Right ventricle myocardium inferior (tissue), 1 donor: ENCODE data around the gene NCDN. TPM values are rescaled to one million over a fixed set of nuclear protein-coding genes. Genes with fewer than 3 reads are reported as not detected.
A peak's percentile ranks its signal among the peaks of the same experiment; 100 is the strongest.

ENCODE experiments used
- ATAC-seq: fragments of 200-7000 bp; cut with Tn5 transposase; one replicate; pipeline ENCODE4 v1.9.1; 2020; ENCODE audit warnings: mild to moderate bottlenecking, moderate library complexity
- DNase-seq: peaks from one replicate; pipeline ENCODE4 v3.0.0; 2021; ENCODE audit errors: missing footprints
- intact Hi-C: fragments of 100-400 bp; cut with DNase I; formaldehyde crosslinking; loops from one replicate; pipeline ENCODE4 v1.11.0; 2022
- long read RNA-seq: library from polyadenylated mRNA; unstranded; transcript quantifications from one replicate; pipeline ENCODE4 v2.0.0, GENCODE V29; 2021
- total RNA-seq: library from RNA; stranded (reverse); fragmentation: NEBNext Ultra II Directional; extraction: Animal tissue kit (Norgen Biotek cat#: 25700); gene quantifications from one replicate; pipeline ENCODE4 v1.2.1, GENCODE V29; 2021
- donor health status: DM: no; HTN: yes; CAD: no; lungs with severe emphysema.

Gene NCDN, protein sequence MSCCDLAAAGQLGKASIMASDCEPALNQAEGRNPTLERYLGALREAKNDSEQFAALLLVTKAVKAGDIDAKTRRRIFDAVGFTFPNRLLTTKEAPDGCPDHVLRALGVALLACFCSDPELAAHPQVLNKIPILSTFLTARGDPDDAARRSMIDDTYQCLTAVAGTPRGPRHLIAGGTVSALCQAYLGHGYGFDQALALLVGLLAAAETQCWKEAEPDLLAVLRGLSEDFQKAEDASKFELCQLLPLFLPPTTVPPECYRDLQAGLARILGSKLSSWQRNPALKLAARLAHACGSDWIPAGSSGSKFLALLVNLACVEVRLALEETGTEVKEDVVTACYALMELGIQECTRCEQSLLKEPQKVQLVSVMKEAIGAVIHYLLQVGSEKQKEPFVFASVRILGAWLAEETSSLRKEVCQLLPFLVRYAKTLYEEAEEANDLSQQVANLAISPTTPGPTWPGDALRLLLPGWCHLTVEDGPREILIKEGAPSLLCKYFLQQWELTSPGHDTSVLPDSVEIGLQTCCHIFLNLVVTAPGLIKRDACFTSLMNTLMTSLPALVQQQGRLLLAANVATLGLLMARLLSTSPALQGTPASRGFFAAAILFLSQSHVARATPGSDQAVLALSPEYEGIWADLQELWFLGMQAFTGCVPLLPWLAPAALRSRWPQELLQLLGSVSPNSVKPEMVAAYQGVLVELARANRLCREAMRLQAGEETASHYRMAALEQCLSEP
- total RNA-seq: 22.8 TPM
- long read RNA-seq, partial matches to known transcripts: 9 of 22 reads
- long read RNA-seq, other reads (novel, unspliced or antisense): 9 of 22 reads

DNA sequence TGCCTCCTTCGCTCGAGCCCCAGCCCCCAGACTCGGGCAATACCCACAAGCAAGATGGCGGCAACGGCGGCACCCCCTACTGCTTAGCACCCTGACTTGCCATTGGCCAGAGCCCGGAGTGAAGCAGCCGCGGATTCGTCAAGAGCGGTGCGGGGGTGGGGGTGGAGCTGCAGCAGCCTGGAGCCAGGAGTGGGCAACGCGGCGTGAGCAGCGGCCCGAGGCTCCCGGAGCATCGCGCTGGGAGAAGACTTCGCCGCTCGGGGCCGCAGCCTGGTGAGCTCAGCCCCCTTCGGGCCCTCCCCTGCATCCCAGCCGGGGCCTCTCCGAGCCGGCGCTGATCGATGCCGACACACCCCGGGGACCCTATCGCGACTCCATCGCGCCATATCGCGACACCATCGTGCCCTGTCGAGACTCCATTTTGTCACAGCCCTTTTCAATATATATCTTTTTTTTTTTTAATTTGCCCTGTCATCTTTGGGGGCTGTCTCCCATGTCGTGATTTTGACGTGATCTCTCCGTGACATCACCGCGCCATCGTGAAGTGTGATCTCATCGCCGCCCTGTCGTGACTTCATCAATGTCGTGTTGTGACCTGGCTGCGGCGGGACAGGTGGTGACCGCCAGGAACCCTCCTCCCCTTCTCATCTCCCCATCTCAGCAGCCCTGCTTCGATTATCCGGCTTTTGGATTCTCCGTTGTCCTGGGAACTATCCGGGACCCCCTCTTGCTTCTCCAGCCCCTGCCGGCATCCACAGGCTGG is at the start of gene NCDN:
Gene NCDN (plus strand): TSS at position 189 of the 763 bp plus-strand sequence. CDS start 392 bp downstream, at position 581.
- peak; percentile 96 for ATAC-seq
- intact Hi-C loops: loop anchor here (10.0 kb wide), 1 partner anchor 363 kb away; the partner anchor contains the start of gene SFPQ
- DNase-seq: peak; percentile 98

DNA sequence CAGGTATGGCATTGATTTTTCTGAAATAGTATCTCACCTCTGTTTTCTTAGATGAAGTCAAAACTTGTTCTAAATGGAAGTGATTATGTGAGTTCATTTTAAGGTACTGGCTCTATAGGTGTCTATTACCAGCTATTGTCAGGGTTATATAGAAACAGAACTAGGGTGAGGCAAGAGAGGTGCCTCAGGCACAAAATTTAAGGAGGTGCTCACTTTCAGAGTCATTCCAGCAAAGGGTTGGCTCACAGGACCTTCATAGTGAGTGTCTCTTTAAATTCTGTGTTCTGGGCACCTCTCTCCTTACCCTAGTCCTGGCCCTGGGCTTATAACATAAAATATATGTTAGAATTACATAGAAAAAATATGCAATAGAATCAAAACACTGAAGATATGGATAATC is 49.7 kb upstream of the NCDN start:
- intact Hi-C loops: no loop called here
- ATAC-seq (no peak), DNase-seq (no peak)

DNA sequence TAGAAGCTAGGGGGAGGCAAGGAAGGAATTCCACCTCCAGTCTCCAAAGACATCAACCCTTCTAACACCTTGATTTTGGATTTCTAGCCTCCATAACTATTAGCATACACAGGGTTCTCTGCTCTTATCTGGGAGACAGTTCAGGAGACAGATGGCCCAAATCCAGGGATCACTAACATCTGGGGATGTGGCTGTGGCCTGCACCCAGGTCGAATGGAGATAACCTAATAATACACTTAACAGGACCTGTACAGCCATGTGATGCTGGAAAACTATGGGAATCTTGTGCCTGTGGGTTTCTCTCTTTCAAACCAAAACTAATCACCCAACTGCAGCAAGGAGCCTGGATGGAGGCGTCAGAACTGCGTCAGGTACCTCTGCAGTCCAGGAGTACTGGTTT is 48.0 kb upstream of the NCDN start:
- no peak for DNase-seq
- intact Hi-C loops: no loop called here
- ATAC-seq: peak; percentile 16

DNA sequence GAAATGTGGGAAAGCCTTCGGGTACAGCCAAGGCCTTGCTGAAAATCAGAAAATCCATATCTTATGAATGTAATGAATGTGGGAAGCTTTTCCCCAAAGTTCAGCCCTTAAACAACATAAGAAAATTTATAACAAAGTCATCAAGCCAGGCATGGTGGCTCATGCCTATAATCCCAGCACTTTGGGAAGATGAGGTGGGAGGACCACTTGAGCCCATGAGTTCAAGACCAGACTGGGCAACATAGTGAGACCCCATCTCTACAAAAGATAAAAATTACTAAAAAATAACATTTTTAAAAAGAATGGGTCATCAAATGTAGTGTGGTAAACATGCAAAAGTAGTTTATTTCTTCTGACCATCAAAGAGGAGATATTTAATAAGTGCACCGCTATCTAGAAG is 46.3 kb upstream of the NCDN start:
- intact Hi-C loops: no loop called here
- DNase-seq (no peak), ATAC-seq (no peak)

DNA sequence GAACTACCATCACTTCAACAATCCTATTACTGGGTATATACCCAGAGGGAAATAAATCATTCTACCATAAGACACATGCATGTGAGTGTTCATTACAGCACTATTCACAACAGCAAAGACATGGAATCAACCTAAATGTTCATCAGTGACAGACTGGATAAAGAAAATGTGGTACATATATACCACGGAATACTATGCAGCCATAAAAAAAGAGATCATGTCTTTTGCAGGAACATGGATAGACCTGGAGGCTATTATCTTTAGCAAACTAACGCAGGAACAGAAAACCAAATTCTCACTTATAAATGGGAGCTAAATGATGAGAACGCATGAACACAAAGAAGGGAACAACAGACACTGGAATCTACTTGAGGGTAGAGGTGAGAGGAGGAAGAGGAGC is 39.4 kb upstream of the NCDN start:
- intact Hi-C loops: no loop called here
- DNase-seq: no peak
- no peak for ATAC-seq

DNA sequence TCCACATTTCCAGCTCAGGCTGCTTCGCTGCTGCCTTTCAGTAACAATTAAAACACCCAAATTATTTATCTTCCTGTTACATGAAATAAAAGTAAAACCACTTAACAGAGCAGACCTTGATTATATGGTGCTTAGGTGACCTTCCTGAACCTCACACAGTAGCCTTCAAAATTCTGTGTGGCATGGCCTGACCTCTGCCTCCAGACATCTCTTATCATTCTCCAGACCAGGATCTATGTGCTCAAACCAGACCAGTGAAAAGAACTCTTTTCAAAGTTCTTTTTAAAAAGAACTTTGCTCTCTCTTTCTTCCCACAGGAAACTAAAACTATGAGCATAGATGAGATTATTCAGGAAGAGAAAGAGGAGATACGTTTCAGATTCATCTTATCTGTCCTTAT is 38.2 kb upstream of the NCDN start:
- no peak for DNase-seq
- ATAC-seq: no peak
- intact Hi-C loops: no loop called here

DNA sequence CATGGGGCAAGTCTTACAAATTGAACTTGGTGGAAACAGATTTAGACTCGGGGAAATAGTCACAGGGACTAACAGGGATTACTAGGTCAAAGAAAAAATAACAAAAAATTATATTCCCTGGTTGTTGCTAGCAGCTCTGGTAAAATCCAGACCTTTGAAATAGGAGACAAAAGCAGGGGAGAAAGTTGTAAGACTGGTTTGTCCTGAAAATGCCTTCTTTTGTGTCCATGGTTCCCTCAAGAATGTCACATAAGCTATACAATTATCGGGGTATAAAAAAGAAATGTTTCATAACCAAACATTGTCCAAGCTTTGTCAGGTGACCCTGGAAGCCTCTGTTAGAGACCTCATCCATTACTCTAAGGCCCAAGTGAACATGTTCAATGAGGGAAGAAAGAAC is 33.5 kb upstream of the NCDN start:
- no peak for DNase-seq
- no peak for ATAC-seq
- intact Hi-C loops: no loop called here

DNA sequence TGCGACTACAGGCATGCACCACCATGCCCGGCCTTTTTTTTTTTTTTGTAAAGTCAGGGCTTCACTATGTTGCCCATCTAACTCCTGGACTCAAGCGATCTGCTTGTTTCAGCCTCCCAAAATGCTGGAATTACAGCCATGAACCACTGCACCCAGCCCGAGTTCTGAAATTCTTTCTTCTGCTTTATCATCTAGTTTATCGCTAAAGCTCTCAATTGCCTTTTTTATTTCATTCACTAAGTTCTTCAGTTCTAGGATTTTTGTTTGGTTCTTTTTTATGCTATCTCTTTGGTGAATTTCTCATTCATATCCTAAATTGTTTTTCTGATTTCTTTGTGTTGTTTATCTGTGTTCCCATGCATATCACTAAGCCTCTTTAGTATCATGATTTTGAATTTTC is 27.4 kb upstream of the NCDN start:
- DNase-seq (no peak), ATAC-seq (no peak)
- intact Hi-C loops: no loop called here

DNA sequence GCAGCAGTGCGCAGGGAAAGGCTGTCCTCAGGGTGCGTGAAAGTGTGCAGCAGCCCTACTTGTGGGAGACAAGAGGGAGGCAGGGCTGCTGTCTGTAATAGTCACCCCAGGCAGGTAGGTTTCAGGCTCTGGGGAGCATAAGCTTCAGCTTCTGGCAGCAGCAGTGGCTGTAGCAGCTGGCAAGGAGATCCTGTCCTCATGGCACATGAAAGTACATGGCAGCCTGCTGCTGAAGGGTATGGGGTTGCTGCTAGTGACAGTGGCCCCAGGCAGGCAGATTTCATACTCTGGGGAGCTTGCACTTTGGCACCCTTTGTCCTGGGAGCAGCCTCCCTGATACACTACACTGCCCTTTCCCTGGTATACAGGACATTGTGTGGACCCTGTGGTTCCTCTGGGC is 26.7 kb upstream of the NCDN start:
- intact Hi-C loops: no loop called here
- ATAC-seq (peak; percentile 89), DNase-seq (peak; percentile 60)

DNA sequence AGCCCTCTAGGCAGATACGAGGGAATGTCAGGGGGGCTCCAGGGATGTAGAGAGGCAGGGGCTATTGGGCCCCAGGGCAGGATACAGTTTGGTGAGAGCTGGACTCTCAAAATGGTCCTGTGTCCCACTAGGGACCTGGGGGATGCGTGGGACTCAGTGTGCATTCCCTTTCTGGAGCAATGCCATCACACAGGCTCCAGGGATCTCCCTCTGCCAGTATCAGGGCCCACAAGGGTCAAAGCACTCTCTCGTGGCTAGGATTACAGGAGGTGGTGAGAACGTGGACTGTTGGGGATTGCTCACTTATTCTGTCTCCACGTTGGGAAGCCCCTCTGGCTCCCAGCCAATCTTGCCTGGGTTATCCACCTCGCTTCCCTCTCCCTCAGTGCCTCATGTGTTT is 26.2 kb upstream of the NCDN start:
- ATAC-seq (peak; percentile 32), DNase-seq (no peak)
- intact Hi-C loops: no loop called here

DNA sequence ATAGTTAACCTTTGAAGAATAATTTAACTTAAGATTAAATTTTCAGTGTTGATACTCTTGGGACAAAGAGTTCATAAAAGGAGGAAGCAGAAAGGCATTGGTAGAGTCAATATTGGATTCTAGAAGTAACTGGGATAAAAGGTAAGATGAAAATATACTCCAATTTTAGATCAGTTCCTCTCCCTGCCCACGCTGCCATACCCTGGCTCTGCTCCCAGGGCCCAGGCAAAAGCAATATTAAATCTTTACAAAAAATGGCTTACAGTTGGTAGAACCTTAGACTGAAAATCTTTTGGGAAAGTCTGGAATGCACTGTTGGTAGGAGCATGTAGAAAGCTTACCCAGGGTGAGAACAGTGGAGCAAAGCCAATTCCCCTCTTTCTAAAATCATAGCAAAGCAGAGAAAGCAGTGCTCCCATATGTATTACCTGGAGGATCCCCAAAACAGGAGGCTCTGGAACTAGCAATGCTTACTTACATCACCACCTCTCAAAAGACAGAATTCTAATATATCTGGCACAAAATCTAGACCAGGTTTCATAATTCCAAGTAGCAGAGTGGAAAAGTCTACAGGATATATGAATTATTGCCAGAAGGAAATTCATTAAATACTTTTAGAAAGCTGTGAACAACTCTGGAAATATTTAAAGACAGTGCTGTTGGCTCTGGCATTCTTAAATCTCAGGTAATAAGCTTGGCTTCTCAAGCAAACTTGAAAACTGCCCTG is 24.9 kb upstream of the NCDN start:
- ATAC-seq: no peak
- no peak for DNase-seq
- intact Hi-C loops: no loop called here

DNA sequence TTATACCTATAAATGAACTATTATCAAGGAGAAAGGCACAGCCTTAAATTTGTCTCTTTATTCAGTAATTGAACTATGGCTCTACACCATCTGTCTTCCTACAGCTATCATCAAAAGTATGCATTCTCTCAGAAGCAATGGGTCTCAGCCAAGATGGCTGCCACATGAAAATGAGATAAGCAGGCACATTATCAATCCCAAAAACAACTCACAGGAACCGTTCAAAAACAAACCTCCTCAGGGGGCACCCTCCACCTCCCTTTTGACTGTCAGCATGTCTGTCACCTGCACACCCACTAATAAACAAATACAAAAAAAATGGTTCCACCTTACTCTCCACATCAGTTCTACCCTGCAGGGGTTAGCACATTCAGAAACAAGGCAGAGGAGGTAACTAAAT is 24.0 kb upstream of the NCDN start:
- no peak for DNase-seq
- intact Hi-C loops: no loop called here
- no peak for ATAC-seq

DNA sequence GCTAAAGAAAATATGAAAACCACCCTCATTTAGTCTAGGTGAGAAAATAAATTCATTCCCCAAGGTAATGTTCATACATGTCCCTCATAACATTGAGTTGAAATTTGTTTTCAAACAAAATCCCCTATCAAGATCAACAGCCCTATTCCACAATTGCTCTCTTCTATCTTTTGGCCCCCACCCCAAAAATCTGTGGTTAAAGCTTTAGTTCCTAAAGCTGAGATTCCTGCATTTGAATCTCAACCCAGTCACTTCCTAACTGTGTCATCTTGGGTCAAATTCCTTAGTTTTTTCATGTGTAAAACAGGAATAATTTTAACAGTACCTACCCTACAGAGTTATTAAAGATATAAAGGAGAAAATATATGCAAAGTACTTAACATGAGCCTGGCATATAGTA is 22.4 kb upstream of the NCDN start:
- DNase-seq: no peak
- intact Hi-C loops: no loop called here
- ATAC-seq: no peak

DNA sequence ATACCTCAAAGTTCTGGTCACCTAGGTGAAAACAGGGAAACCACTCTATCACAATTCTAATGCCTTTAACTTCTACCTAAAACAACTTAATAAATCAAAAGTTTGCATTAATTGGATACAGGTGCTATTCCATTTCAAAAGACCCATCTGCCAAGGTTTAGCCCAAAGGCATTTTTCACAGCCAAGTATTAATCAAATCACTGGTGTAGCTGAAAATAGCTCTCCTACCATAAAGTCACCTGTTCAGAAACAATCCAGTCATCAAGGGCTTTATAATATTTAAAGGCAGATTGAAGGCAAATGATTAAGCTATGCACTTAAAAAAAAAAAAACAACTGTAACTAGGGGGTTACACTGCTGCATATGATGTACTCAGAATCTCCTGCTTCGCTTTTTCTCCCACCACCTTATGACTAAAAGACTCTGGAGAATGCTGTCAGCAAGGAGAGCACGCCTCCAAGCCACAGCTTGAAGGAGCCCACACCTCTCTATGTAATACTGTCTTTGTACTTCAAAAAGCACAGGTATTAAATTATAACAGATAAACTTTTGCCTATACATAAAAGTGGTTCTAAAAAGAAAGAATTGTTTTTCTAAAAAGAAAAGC is 20.9 kb upstream of the NCDN start:
- DNase-seq: no peak
- ATAC-seq: no peak
- intact Hi-C loops: no loop called here

DNA sequence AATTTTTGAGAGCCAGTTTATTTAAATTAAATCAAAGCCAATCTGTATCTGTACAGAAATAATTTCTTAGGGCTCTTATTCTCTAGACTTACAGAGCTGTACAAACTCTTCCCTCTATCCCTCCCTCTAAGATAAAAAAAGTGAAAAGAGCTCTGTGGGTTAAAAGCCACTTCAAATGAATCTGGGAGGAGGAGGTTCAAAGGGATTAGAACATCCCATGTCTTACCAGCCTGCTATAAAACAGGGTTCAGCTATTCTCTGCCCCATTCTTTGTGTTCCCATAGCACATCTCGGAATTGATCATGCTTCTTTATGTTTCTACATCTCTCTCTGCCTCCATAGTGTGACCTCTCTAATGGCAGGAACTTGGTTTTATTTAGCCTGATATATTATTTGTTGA is 19.8 kb upstream of the NCDN start:
- intact Hi-C loops: no loop called here
- no peak for ATAC-seq
- no peak for DNase-seq

DNA sequence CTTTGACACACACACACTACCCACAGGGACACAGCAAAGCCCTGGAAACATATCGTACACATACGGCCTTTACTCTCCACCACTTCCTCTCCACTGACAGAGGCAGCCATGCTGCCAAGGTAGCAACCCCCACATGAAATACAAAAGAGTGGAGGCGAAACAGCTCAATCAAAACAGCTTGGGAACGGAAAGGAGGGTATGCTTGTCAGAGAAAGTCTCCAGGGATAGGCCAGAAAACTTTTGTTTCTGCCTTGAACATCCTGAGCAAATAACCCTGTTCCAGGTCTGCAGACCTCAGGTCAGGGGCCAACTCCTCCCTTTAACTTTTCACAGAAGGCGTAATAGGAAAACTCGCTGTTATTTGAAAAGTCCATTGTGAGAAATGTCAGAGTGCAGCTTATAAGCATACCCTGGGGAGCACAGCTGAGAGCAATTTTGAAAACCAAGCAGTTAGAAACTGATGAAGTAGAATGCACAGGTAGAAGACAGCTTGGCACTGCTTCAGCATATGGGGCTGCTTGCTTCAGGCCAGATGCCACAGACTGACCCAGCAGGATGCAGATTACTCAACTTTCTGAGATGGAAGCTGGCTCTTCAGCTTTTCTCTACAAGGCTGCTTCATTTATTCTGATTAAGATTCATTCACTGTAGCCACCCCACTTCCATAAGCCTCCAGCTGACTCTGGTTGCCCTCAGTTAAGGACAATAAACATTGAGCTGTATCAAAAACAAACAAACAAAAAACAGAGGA is 18.4 kb upstream of the NCDN start:
- DNase-seq (no peak), ATAC-seq (peak; percentile 29)
- intact Hi-C loops: no loop called here

DNA sequence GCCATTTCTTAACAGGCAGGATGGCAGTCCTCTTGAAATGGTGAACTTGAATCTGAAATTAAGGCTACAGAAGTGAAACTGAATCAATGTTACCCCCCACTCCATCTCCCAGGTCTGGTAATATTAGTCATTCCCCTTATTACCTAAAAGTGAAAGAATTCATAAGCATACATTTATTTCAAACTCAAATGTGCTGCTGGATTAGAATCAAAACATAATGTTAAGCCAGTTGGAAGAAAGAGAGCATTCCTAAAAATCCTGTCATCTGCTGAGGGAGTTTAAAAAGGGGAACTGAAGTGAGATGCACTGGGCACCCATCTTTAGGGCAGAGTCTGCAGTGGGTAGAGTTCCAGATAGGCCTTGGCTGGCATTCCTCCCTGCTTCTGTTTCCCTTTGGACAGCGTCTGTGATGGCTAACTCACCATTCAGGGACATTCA is 17.8 kb upstream of the NCDN start:
- peak; percentile 49 for ATAC-seq
- intact Hi-C loops: loop anchor here (5.0 kb wide), 1 partner anchor 88 kb away; no protein-coding TSS in a partner anchor

DNA sequence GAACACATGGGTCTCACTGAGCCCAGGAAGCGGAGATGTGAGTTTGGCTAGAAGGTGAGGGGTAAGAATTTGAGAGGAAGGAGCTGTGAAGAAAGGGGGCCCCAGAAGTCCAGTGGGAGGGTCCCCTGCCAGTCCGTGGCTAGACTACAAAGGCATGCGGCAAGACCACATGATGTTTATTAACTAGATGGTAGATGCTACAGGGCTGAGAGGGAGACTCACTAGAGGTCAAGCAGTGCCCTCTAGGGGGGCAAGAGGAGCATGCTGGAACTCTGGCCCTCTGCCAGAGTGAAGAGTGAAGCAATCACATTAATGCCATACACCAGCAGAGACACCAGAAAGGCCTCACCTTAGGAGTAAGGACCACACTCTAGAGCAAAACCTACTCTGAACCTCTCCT is 12.6 kb upstream of the NCDN start:
- intact Hi-C loops: loop anchor here (5.0 kb wide), 1 partner anchor 93 kb away; no protein-coding TSS in a partner anchor
- DNase-seq: no peak

More for the DNA sequence above, 17.8 kb upstream of the NCDN start:
- DNase-seq: no peak

More for the DNA sequence above, 12.6 kb upstream of the NCDN start:
- peak; percentile 84 for ATAC-seq
